AG04449 (cell line): Measurements from ENCODE around the gene C12orf76.
"Not testable (repeated sequence)": the region's sequence is repeated elsewhere in the genome, so short reads cannot be mapped to it uniquely, and the experiment has no call there.

ENCODE experiments used
- CTCF ChIA-PET: fragments of 350-600 bp; formaldehyde crosslinking; extraction: SDS; loops from one replicate; lab custom pipeline; 2021; ENCODE audit warnings: antibody characterized with exemption; lab: Yijun Ruan, JAX
- POLR2A ChIA-PET: fragments of 400-600, 350-600 bp; formaldehyde crosslinking; extraction: SDS; loops from one replicate; lab custom pipeline; 2020; ENCODE audit warnings: antibody characterized with exemption, inconsistent platforms; lab: Yijun Ruan, JAX
- DNase-seq: peaks from one replicate; pipeline ENCODE4 v3.0.0-alpha.2; 2010; ENCODE audit warnings: low read depth, low spot score
- H3K4me3 ChIP-seq: 2 replicates; pipeline ENCODE4 v1.5.1; 2011; ENCODE audit warnings: low read depth, mild to moderate bottlenecking, control low read depth, low read length
- TF ChIP-seq, protein P1 (sequence below): IDR thresholded peaks from one replicate; pipeline ENCODE4 v1.5.1; 2011; ENCODE audit warnings: mild to moderate bottlenecking, moderate library complexity, low read length, control low read depth, inconsistent platforms; ENCODE audit not compliant: insufficient read depth; ENCODE audit errors: missing control alignments

C12orf76 gene, protein sequence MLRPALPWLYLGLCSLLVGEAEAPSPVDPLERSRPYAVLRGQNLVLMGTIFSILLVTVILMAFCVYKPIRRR

DNA sequence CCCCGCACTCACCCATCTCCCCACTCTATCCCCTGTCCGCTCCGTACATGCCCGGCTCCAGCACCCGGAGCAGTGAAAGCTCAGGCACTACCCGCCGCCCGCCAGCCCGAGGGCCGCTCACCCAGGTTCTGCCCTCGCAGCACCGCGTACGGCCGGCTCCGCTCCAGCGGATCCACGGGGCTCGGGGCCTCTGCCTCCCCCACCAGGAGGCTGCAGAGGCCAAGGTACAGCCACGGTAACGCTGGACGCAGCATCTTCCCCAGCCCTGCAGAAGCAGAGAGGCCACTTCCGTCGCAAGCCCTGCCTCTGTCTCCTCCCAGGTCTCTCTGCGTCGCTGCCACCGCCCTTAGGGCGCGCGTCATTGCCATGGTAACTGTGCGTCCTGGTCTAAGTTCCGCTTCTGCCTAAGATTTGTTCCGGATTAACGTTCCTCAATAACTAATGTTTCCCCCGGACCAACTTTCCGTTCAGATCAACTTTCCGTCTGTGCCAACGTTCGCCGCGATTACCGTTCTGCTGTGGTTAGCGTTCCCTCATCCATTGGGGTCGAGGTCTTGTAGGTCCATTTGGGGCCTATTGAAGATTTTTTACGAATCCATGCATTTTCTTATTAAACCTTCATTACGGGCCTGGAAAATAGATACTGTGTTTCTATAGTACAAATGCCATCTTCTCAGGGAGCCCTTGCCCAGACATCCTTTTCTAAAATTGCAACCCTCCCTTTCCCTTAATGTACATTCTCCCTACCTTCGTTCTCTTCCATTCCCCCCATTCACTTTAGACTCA lies at the start of gene C12orf76:
C12orf76 (minus strand) TSS at position 281 of the 786 bp plus-strand sequence; CDS start at position 254, 27 bp downstream.
- TF ChIP-seq, protein P1, sequence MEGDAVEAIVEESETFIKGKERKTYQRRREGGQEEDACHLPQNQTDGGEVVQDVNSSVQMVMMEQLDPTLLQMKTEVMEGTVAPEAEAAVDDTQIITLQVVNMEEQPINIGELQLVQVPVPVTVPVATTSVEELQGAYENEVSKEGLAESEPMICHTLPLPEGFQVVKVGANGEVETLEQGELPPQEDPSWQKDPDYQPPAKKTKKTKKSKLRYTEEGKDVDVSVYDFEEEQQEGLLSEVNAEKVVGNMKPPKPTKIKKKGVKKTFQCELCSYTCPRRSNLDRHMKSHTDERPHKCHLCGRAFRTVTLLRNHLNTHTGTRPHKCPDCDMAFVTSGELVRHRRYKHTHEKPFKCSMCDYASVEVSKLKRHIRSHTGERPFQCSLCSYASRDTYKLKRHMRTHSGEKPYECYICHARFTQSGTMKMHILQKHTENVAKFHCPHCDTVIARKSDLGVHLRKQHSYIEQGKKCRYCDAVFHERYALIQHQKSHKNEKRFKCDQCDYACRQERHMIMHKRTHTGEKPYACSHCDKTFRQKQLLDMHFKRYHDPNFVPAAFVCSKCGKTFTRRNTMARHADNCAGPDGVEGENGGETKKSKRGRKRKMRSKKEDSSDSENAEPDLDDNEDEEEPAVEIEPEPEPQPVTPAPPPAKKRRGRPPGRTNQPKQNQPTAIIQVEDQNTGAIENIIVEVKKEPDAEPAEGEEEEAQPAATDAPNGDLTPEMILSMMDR, result peak; percentile 12
- H3K4me3 ChIP-seq, result peak within 1 kb of the TSS; percentile 82
- ChIA-PET CTCF (interaction anchor here (1.2 to 1.8 kb wide), 2 partner anchors 11 to 383 kb away, joined by 3 to 5 read pairs; no protein-coding TSS in a partner anchor), POLR2A (no interaction called here)
- peak; percentile 76 for DNase-seq

DNA sequence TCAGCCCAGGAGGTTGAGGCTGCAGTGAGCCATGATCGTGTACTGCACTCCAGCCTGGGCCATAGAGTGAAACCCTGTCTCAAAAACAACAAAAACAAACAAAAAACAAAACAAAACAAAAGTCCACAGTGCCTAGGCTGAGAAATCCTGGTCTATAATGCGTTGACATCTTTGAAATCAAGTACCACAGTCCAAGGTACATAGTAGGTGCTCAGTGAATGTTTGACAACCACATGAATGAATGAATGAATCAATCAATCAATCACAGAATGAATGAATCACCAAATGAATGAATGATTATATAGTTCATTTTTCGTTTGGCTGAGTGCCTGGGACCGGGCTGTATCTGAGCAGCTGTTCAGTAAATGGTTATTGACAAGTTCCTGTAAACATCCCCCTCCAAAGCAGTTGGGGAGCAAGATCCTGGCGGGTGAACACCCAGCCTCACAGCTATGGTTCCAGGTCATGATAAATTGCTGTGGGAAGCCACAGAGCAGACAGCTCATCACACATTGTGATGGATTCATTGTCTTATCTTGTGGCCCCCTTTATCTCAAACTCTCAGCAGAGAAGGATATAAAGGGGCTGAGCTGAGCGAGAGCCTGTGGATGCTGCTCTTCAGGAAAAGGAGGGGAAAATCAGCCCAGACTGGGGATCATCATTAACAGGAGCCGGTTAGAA lies 45.4 kb upstream of the C12orf76 start:
- no peak overlapping the region for H3K4me3 ChIP-seq
- POLR2A ChIA-PET, result no interaction called here
- no peak for DNase-seq
- TF ChIP-seq, protein P1, result no peak
- CTCF ChIA-PET, result interaction anchor here (1.0 to 1.6 kb wide), 3 partner anchors 9 to 337 kb away, joined by 3 to 6 read pairs (median 6); no protein-coding TSS in a partner anchor

DNA sequence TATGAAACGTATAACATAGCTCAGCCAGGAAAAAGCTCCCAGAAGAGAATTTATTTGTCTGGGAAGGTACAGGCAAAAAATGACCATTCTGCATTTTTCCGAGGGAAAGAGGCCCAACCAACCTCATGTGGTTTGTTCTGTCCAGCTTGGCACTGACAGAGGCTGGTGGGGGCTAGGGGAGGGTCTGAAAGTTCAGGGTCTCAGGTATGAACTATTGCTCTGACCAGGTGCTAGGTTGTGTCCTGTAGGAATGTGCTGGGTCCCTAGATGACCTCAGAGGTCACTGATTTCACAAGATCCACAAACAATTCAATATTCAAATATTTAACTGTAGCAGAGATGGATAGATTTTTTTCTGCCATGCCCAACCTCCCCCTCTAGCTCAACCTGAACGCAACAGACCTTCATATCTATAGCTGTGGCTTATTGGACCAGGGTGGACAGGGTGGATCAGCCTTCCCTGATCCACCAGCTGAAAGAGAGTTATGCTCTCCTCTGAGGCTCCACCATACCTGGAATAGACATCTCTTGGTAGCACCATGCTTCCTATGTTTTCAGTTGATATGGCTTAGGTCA lies 42.9 kb upstream of the C12orf76 start:
- H3K4me3 ChIP-seq, result no peak overlapping the region
- POLR2A ChIA-PET, result no interaction called here
- CTCF ChIA-PET, result interaction anchor here (2.3 to 2.5 kb wide), 3 partner anchors 8 to 340 kb away, joined by 10 to 14 read pairs (median 12); no protein-coding TSS in a partner anchor
- TF ChIP-seq, protein P1, result no peak
- no peak for DNase-seq

DNA sequence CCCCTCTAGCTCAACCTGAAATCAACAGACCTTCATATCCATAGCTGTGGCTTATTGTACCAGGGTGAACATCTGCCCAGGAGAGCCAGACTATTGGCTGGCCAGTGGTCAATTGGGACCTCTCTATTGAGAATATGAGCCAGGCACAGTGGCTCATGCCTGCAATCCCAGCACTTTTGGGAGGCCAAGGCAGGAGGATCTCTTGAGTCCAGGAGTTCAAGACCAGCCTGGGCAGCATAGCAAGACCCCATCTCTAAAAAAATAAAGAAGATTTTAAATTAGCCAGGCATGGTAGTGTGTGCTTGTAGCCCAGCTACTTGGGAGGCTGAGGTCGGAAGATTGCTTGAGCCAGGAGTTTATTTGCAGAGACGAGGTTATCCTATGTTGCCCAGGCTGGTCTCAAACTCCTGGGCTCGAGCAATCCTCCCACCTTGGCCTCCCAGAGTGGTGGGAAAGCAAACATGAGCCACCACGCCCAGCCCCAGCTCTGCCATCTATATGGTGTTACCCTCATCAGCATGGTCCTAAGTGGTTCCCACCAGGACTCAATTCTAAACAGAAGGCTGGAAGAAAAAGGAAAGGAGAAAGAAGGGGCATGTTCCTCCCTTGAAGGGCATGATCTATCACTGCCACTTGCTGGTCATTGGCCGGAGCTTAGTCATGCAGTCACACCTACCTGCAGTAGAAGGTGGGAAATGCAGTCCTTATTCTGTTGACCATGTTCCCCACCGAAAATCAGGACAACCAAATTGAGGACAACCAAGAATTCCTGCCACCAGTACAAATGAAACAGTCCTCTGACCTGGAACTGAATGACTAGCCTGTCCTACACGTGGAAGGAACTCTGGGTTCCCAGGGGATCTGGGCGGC lies 42.2 kb upstream of the C12orf76 start:
- no peak for DNase-seq
- CTCF ChIA-PET, result interaction anchor here (1.3 to 2.5 kb wide), 4 partner anchors 9 to 341 kb away, joined by 3 to 14 read pairs (median 11); no protein-coding TSS in a partner anchor
- no peak overlapping the region for H3K4me3 ChIP-seq
- POLR2A ChIA-PET, result no interaction called here
- TF ChIP-seq, protein P1, result no peak

DNA sequence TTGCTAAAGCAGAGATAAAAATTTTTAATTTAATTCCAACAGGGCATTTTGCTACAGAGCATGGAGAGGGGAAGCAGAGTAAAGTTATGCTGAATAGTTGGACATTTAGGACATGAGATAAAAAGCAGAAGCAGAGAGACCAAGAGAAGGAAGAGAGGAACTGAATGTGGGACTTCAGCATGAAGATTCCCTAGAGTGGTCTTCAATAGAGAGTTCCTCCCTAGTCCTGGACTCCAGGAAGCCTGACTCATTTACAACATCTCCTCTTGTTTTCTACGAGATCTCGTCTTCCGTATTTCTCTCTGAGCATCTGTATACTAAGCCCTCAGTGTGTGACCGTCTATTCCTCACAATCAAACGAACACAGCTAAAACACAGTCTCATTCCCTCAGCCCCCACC lies 40.6 kb upstream of the C12orf76 start:
- H3K4me3 ChIP-seq, result no peak overlapping the region
- CTCF ChIA-PET, result interaction anchor here (0.8 to 2.3 kb wide), 4 partner anchors 10 to 342 kb away, joined by 3 to 14 read pairs (median 4); no protein-coding TSS in a partner anchor
- DNase-seq, result no peak
- TF ChIP-seq, protein P1, result no peak
- POLR2A ChIA-PET, result no interaction called here

DNA sequence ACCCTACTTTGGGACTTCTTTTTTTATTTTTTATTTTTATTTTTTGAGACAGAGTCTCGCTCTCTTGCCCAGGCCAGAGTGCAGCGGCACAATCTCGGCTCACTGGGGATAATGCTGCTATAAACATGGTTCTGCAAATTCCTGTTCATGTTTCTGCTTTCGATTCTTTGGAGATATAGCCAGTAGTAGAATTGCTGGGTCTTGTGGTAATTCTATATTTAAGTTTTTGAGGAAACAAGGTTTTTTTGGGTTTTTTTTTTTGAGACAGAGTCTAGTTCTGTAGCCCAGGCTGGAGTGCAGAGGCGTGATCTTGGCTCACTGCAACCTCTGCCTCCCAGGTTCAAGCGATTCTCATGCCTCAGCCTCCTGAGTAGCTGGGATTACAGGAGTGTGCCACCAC lies 39.9 kb upstream of the C12orf76 start:
- CTCF ChIA-PET, POLR2A ChIA-PET, DNase-seq, H3K4me3 ChIP-seq: not testable (repeated sequence)
